HG02884 (cell line): ENCODE data around the gene DCTN5.

Source experiments
- ATAC-seq: cut with Tn5 transposase; IDR thresholded peaks from one replicate; pipeline ENCODE4 v1.9.1; 2021; ENCODE audit warnings: mild to moderate bottlenecking, moderate library complexity; ENCODE audit not compliant: unreplicated experiment

The DCTN5 gene

GRCh38 chr16:23651943-23652468 lies 10.7 kb downstream of the DCTN5 start:
- ATAC-seq = no peak

- no peak for ATAC-seq
These were observed 22.7 kb downstream of the DCTN5 start for GRCh38 chr16:23663918-23664317.

DNA sequence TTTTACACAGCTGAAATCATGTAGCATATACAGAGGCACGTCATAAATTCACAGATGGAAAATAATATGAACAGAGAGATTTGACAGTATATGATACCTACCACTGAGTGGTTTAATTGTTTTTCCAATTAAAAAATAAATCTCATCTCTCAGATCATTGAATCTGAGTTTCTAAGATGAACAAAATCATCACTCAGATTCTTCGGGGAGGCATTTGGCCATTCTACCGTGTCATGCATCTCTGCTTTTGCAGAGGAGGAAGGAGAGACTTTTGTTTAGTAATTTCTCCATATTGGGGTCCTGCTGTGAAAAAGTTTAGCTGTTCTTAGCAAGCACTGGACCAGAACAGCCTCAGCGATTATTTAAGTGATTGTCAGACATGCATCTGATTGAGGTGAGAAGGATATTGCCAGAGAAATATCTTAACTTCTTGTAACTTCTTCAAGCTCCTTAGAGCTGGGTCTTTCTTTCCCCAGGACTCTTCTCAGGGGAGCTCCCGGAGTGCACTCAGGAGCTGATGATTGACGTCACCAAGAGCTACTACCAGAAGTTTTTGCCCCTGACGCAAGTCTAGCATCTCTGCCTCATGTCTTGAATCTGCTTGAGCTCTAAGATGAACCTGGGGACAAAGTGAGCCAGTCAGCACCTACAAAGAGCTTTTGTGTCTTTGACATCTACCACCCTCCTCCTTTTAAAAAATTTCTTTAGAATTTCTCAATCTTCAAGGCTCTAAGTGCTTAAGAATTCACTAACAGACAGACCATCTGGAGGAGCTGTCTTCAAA lies 25.5 kb downstream of the DCTN5 start:
- no peak for ATAC-seq

GRCh38 chr16:23667355-23667659 lies 26.0 kb downstream of the DCTN5 start:
- no peak for ATAC-seq

DNA sequence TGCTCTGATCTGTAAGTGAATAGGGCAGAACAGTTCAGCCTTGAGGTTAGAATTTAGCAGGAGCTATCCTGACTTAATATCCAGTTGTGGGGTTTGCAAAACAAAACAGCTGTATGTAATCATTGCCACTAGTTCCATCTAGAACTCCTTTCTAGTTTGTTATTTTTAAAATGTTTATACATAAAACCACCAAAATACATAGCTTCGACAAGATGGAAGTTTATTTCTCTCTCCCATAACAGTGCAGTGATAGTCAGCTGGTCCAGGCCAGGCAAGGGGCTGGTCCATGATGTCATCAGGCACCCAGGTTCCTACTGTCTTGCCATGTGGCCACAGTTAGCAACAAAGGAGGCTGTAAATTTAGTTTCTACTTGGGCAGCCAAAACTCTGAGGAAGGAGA lies 27.0 kb downstream of the DCTN5 start:
- no peak for ATAC-seq

- no peak for ATAC-seq
These were observed 27.6 kb downstream of the DCTN5 start for GRCh38 chr16:23668873-23669272.

- peak; percentile 92 for ATAC-seq
These were observed 29.0 kb downstream of the DCTN5 start for GRCh38 chr16:23670137-23670776.

DNA sequence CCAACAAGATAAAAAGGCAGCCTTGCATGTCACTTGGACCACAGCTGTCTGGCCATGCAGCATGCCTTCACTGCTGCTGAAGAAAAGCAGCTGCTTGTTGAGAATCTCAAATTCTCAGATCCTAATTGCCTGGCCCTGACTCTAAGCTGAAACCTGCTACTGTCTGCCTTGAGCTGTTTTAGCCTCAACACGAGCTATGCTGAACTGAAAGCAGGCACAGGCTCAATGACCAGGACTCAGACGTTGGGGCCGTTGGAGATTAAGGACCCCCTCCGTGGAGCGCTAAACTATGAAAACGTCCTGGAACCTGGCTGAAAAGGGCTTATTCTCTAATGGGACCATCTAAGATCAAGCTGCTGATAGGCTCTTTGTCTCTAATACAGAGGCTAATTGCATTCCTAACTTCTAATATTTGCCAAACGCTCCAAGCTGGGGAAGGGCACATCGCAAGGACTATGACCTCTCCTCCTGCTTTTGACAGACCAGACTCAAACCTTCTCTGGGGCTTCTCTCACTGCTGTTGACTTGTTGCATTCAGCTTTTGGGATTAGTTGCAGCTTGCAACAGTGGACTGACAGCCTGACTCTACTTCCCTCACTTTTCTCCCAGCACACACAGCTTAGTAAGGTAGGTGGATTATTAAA lies 32.8 kb downstream of the DCTN5 start:
- no peak for ATAC-seq

DNA sequence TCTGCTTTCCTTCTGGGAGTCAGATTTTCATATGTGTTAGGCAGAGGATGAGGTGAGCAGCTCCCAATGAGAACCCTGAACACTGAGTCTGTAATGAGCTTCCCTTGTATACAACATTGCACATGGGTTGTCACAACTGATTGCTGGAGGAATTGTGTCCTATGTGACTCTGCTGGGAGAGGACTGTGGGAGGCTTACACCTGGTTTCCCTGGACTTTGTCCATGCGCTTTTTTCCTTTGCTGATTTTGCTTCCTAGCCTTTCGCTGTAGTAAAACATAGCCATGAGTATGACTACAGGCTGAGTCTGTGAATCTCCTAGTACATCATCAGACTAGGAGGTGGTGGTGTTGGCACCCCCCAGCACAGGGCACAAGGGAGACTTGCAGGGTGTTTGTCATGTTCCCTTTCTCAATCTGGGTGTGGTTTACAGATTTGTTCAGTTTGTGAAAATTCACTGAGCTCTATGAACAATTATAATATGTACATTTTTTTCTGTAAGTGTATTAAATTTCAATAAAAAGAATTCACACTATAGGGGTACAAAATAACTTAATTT lies 35.7 kb downstream of the DCTN5 start:
- ATAC-seq = no peak

GRCh38 chr16:23678430-23679273 lies 37.4 kb downstream of the DCTN5 start, which contains the start of gene PLK1:
PLK1 (plus strand) TSS chr16:23678889; CDS start chr16:23678933, 44 bp downstream.
- ATAC-seq = peak; percentile 85

GRCh38 chr16:23679274-23679985 lies 38.2 kb downstream of the DCTN5 start:
- no peak for ATAC-seq

- no peak for ATAC-seq
These were observed 38.7 kb downstream of the DCTN5 start for GRCh38 chr16:23679986-23680336.

DNA sequence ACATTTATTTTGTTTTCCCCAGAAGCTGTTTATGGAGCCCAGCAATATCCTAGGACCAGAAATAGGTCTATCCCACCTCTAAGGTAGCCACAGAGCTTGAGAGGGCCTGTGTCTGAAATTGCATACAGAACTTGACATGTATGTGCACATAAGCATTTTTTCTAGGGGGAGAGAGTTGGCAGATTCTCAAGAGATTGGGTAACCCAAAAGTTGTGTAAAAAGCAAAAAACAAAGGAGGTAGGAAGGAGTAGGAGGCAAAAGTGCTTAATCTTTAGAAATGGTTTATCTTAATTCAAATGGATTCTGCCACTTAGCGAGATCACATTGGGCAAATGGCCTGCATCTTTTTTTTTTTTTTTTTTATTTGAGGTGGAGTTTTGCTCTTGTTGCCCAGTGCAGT lies 40.9 kb downstream of the DCTN5 start:
- ATAC-seq = no peak

DNA sequence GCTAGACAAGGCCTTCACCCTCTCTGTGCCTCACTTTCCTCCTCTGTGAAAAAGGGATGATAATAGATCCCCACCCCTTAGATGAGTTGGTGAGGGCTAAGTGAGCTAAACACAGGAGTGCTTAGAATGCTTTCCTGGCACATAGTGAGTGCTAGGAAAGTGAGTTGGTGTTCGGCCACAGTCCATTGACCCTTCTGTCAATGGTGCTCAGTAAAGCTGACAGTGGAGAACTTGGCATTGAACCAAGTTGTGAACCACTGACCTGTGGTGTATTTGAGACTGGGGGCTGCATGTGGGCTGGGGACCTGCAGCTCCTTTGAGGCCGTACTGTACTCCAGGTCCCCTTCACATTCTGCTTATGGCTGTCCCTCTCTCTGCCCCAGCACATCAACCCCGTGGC lies 42.2 kb downstream of the DCTN5 start:
- no peak for ATAC-seq

DNA sequence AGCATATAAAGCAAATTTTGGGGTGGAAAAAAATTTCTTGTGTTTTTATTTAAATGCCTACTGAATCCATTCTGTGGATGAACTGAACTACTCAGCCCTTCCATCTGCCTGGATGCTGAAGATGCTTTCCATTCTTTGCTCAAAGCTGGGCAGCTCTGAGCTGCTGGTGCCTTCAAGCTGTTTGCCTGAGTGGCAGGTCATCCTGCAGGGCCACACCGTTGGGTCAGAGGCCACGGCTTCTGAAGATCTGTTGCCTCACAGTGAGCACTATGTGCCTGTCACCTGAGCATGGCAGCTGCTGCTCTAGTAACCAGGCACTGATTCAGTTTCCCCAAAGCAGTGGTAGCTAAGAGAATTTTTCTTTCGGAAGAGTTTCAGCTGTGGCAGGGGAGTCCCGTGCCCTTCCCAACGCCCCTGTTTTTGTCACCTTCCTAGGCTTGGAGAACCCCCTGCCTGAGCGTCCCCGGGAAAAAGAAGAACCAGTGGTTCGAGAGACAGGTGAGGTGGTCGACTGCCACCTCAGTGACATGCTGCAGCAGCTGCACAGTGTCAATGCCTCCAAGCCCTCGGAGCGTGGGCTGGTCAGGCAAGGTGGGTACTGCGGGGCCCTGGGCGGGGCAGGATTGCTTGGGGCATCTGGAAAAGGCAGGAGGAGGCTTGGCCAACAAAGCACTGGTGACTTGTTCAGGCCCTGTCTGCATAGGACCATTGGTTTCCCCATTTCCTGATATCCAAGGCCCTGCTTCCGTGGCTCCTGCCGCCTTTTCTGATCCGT lies 46.0 kb downstream of the DCTN5 start:
- ATAC-seq = no peak

DNA sequence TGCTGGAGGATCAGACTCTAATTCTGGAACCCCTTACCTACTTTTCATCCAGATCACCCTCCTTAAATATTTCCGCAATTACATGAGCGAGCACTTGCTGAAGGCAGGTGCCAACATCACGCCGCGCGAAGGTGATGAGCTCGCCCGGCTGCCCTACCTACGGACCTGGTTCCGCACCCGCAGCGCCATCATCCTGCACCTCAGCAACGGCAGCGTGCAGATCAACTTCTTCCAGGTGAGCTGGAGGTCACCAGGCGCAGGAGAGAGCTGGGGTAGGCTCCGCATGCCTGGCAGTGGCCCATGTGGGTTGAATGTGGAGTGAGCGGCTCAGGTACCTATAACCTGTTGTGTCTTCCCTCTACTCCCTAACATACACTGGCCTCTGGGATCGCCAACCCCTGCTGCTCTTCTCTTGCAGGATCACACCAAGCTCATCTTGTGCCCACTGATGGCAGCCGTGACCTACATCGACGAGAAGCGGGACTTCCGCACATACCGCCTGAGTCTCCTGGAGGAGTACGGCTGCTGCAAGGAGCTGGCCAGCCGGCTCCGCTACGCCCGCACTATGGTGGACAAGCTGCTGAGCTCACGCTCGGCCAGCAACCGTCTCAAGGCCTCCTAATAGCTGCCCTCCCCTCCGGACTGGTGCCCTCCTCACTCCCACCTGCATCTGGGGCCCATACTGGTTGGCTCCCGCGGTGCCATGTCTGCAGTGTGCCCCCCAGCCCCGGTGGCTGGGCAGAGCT lies 48.3 kb downstream of the DCTN5 start:
- no peak for ATAC-seq

DNA sequence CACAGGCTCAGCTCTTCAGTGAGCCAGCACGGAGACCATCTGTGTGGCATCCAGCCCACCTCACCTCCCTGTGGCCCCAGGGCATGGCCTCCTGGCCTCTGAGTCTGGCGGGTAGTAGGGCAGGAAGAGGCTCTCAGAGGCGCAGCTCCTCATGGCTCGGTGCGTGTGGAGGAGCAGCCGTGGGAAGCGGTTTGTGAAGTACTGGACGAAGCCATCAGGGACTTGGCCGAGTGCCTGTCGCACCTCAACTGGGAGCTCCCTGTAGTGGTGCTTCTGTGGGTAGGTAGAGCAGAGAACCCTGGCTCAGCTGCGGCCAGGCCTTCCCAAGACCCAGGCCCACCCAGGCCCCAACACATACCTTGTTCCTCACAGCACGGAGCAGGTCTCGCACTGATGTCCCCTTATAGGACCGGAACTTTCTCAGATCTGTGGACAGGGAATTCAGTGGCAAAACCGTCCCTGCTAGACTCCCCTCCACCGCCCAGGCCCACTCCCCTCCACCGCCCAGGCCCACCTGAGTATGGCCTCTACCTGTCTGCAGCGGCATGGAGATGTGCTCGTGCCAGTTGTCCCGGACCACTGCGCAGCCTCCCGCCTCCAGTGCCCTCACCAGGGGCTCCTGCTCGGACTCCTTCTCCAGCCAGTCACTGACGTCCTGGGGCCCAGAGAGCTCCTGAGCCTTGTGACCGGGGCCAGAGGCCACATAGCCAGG lies 49.7 kb downstream of the DCTN5 start:
- ATAC-seq = no peak
